OCI-LY7 (cell line): ENCODE results near the gene GPC4. TPM values are rescaled to one million over a fixed set of nuclear protein-coding genes. Genes with fewer than 3 reads are reported as not detected.

ENCODE experiments used
- BruUV-seq: library from RNA; stranded (reverse); fragments of 400-500 nt; replicated peaks from 2 replicates; lab custom pipeline; 2021; lab: Mats Ljungman, UMichigan
- CTCF ChIA-PET: fragments of 300-600 bp; sonication (Branson Sonifier 250); formaldehyde crosslinking; loops from one replicate; lab custom pipeline; 2022; ENCODE audit warnings: antibody characterized with exemption; ENCODE audit not compliant: unreplicated experiment; lab: Charles Lee
- POLR2A ChIA-PET: fragments of 300-600 bp; sonication (Branson Sonifier 250); formaldehyde crosslinking; loops from one replicate; lab custom pipeline; 2022; ENCODE audit warnings: antibody characterized with exemption; lab: Charles Lee
- DNase-seq: peaks from one replicate; pipeline ENCODE4 v3.0.0-alpha.2; 2015; ENCODE audit warnings: low spot score
- H2AFZ ChIP-seq: fragments of 200-600 bp; sonication (generic), shearing (Covaris generic); 2 replicates; pipeline ENCODE4 v1.6.1; 2014; ENCODE audit warnings: mild to moderate bottlenecking, antibody characterized with exemption, low read length, moderate library complexity
- H3K27ac ChIP-seq: fragments of 200-600 bp; sonication (generic); 2 replicates; pipeline ENCODE4 v1.5.1; 2014; ENCODE audit warnings: mixed run types, low read depth, mild to moderate bottlenecking, moderate library complexity, low read length, inconsistent platforms; ENCODE audit not compliant: poor library complexity, severe bottlenecking
- H3K36me3 ChIP-seq: fragments of 200-600 bp; sonication (generic); 2 replicates; pipeline ENCODE4 v1.6.1; 2014; ENCODE audit warnings: mild to moderate bottlenecking, antibody characterized with exemption, low read length, moderate library complexity, mixed read lengths; ENCODE audit not compliant: insufficient read depth
- H3K4me1 ChIP-seq: fragments of 200-600 bp; sonication (generic); 2 replicates; pipeline ENCODE4 v1.5.1; 2014; ENCODE audit warnings: mild to moderate bottlenecking, low read length; ENCODE audit not compliant: insufficient read depth, poor library complexity, severe bottlenecking
- H3K4me2 ChIP-seq: fragments of 200-600 bp; sonication (generic); 2 replicates; pipeline ENCODE4 v1.6.1; 2014; ENCODE audit warnings: mild to moderate bottlenecking, low read length
- H3K4me3 ChIP-seq: fragments of 200-600 bp; sonication (generic); 2 replicates; pipeline ENCODE4 v1.5.1; 2014; ENCODE audit warnings: mild to moderate bottlenecking, low read depth, low read length; ENCODE audit not compliant: poor library complexity, severe bottlenecking
- H3K79me2 ChIP-seq: fragments of 200-600 bp; sonication (generic); 2 replicates; pipeline ENCODE4 v1.6.1; 2016; ENCODE audit warnings: low read depth, mild to moderate bottlenecking, low read length, moderate library complexity, mixed read lengths; ENCODE audit not compliant: insufficient read depth
- H3K9me2 ChIP-seq: fragments of 200-600 bp; sonication (generic); 2 replicates; pipeline ENCODE4 v1.6.1; 2016; ENCODE audit warnings: mild to moderate bottlenecking, low read length, mixed read lengths; ENCODE audit not compliant: insufficient read depth
- H3K9me3 ChIP-seq: fragments of 200-600 bp; sonication (generic); 2 replicates; pipeline ENCODE4 v1.6.1; 2014; ENCODE audit warnings: mild to moderate bottlenecking, mixed run types, low read length, mixed read lengths
- H4K20me1 ChIP-seq: fragments of 200-600 bp; sonication (generic); 2 replicates; pipeline ENCODE4 v1.6.1; 2014; ENCODE audit warnings: mild to moderate bottlenecking, antibody characterized with exemption, low read length, moderate library complexity, mixed read lengths; ENCODE audit not compliant: insufficient read depth
- EZH2phosphoT487 ChIP-seq: fragments of 200-600 bp; sonication (generic); IDR thresholded peaks from 2 replicates; pipeline ENCODE4 v1.6.1; 2018; ENCODE audit warnings: low read depth, borderline replicate concordance, mild to moderate bottlenecking, mixed run types, antibody characterized with exemption, low read length, moderate library complexity, mixed read lengths
- intact Hi-C: fragments of 100-400 bp; cut with micrococcal nuclease; formaldehyde crosslinking; loops from one replicate; pipeline ENCODE4 v1.10.0; 2022; ENCODE audit not compliant: unreplicated experiment
- total RNA-seq, 2 experiments: library from RNA; depleted of rRNA in 1 of 2; stranded (reverse); fragments of >200 nt in 1 of 2; shearing (Covaris generic) in 1 of 2; gene quantifications; 2 replicates each; pipeline ENCODE4 v1.2.3, GENCODE V29; 2014 to 2022
- TF ChIP-seq, protein P1 (sequence below): fragments of 200-600 bp; sonication (generic); conservative IDR thresholded peaks from 2 replicates; pipeline ENCODE4 v1.5.1; 2014; ENCODE audit warnings: mild to moderate bottlenecking, antibody characterized with exemption, low read length, moderate library complexity, mixed read lengths

Gene GPC4
- total RNA-seq, 2 experiments from 2014 or later, result not detected

DNA sequence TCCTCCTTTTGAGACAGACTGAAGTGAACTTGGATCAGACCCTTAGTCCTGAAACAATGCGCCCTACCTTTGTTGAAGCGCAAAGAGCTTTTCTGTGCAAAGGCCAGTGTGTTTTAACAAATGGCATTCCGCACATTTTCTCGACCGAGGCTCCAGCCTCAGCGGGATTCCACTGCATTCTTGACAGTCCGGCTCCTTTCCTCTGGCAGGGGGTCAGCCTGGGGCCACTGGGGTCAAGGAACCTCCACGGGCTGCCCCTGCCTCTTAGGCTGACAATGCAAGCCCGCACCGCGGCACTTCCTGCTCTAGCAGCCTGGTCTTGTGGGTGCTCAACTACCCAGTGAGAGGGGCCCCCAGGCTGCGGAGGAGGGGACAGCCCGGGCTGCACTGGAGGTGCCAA is 150.0 kb downstream of the GPC4 start:
- H3K9me3 ChIP-seq, result no peaks in the 10 kb centered on the region
- no peaks in the 10 kb centered on the region for H3K36me3 ChIP-seq
- BruUV-seq, result no TSS peak
- no peak overlapping the region for H3K27ac ChIP-seq
- no peaks in the 10 kb centered on the region for H4K20me1 ChIP-seq
- no peak for DNase-seq
- intact Hi-C loops, result no loop called here
- H2AFZ ChIP-seq, result no peak overlapping the region
- H3K4me1 ChIP-seq, result no peaks in the 10 kb centered on the region
- no peak overlapping the region for H3K4me3 ChIP-seq
- no peak overlapping the region for H3K4me2 ChIP-seq
- ChIA-PET CTCF (no interaction called here), POLR2A (no interaction called here)
- H3K79me2 ChIP-seq, result no peaks in the 10 kb centered on the region
- TF ChIP-seq, protein P1, sequence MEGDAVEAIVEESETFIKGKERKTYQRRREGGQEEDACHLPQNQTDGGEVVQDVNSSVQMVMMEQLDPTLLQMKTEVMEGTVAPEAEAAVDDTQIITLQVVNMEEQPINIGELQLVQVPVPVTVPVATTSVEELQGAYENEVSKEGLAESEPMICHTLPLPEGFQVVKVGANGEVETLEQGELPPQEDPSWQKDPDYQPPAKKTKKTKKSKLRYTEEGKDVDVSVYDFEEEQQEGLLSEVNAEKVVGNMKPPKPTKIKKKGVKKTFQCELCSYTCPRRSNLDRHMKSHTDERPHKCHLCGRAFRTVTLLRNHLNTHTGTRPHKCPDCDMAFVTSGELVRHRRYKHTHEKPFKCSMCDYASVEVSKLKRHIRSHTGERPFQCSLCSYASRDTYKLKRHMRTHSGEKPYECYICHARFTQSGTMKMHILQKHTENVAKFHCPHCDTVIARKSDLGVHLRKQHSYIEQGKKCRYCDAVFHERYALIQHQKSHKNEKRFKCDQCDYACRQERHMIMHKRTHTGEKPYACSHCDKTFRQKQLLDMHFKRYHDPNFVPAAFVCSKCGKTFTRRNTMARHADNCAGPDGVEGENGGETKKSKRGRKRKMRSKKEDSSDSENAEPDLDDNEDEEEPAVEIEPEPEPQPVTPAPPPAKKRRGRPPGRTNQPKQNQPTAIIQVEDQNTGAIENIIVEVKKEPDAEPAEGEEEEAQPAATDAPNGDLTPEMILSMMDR, result no peak
- TF ChIP-seq EZH2phosphoT487, result no peak
- no peaks in the 10 kb centered on the region for H3K9me2 ChIP-seq

DNA sequence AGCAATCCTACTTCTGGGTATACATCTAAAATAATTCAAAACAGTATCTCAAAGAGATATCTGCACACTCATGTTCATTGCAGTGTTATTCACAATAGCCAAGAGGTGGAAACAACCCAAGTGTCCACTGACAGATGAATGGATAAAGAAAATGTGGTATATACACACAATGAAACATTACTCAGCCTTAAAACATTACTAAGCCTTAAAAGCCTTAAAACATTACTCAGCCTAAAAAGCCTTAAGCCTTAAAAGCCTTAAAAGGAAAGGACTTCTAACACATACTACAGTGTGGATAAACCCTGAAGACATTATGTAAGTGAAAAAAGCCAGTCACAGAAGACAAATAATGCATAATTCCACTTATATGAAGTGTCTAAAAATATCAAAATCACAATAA is 156.8 kb downstream of the GPC4 start:
- Histone ChIP-seq H2AFZ (no peak overlapping the region), H3K79me2 (no peaks in the 10 kb centered on the region), H3K4me2 (no peak overlapping the region), H3K27ac (no peak overlapping the region), H3K4me1 (no peaks in the 10 kb centered on the region), H3K9me2 (no peaks in the 10 kb centered on the region), H3K9me3 (no peaks in the 10 kb centered on the region), H3K4me3 (no peak overlapping the region), H3K36me3 (no peaks in the 10 kb centered on the region), H4K20me1 (no peaks in the 10 kb centered on the region)
- DNase-seq, result no peak
- POLR2A ChIA-PET, result no interaction called here
- TF ChIP-seq, protein P1, result no peak
- TF ChIP-seq EZH2phosphoT487, result no peak
- CTCF ChIA-PET, result no interaction called here
- intact Hi-C loops, result no loop called here
- no TSS peak for BruUV-seq

DNA sequence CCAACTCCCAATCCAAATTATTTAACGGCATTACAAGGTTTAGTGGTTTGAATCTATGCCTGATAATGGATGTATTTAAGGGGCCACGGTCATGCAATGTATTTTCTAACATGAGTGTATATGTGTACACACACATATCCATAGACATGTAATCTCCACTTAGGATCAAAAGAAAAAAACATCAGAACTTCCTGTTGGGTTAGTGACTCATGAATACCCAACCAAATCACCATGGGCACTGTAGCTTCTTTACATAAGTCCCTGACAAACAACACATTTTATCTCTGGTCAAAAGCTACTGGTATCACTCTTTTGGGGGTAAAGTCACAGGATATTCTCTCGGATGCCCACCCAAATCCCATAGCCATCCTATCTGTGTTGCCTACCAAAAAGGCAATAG is 160.6 kb downstream of the GPC4 start:
- no peak overlapping the region for H3K4me3 ChIP-seq
- no peak overlapping the region for H3K4me2 ChIP-seq
- no peaks in the 10 kb centered on the region for H4K20me1 ChIP-seq
- no peaks in the 10 kb centered on the region for H3K4me1 ChIP-seq
- DNase-seq, result no peak
- no peak for TF ChIP-seq EZH2phosphoT487
- TF ChIP-seq, protein P1, result no peak
- no TSS peak for BruUV-seq
- intact Hi-C loops, result no loop called here
- no peak overlapping the region for H2AFZ ChIP-seq
- no peaks in the 10 kb centered on the region for H3K79me2 ChIP-seq
- H3K9me2 ChIP-seq, result no peaks in the 10 kb centered on the region
- ChIA-PET CTCF (no interaction called here), POLR2A (no interaction called here)
- no peaks in the 10 kb centered on the region for H3K9me3 ChIP-seq
- H3K36me3 ChIP-seq, result no peaks in the 10 kb centered on the region
- no peak overlapping the region for H3K27ac ChIP-seq
